Measurements from ENCODE around the gene RMND1.

Gene RMND1, protein sequence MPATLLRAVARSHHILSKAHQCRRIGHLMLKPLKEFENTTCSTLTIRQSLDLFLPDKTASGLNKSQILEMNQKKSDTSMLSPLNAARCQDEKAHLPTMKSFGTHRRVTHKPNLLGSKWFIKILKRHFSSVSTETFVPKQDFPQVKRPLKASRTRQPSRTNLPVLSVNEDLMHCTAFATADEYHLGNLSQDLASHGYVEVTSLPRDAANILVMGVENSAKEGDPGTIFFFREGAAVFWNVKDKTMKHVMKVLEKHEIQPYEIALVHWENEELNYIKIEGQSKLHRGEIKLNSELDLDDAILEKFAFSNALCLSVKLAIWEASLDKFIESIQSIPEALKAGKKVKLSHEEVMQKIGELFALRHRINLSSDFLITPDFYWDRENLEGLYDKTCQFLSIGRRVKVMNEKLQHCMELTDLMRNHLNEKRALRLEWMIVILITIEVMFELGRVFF

DNA sequence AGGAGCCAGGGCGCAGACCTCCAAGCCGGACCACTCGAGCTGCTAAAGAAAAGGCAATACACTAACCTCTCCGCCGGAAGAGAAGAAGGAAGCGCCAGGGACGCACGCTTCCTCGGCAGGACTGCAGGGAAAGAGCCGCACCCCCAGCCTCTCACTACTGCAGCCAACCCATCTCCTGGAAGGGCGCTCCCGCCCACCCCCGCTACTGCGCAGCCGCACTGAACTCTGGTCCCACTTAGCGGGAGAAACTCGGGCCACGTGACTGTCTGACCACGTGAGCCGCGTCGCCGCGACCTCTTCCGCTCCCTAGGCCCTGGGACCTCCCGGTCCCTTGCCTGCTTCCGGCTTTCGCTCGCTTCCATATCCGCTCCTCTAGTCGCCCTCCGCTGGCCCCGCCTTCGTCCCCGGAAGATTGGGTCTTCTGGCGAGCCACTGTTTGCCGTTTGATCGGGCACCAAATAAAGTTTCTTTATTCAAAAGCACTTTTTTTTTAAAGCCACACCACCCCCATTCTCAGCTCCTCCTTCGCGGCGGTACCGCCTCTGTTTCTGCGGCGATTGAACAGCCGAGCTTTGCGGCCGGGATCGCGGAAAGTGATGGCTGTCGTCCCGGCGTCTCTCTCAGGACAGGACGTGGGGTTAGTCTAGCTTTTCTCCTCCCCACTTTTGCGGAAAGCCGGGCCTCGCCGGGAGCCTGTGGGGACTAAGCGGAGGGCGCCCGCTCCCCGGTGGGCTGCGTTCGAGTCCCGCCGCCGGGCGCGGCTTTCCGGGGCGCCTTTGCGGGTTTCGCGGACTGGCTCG, at the start of gene RMND1:
RMND1 (minus strand) TSS at position 177 of the 800 bp plus-strand sequence. CDS start 6,315 bp downstream, outside the sequence.
- H3K4me3 ChIP-seq (ENCODE audit: low read depth, low read length): peak within 1 kb of the TSS; percentile 96
- no peaks in the 10 kb centered on the region for H3K9me3 ChIP-seq (ENCODE audit: control insufficient read depth, low read length)
- peak within 1 kb of the TSS; percentile 20 for H3K9ac ChIP-seq
- H3K27ac ChIP-seq: peak within 1 kb of the TSS; percentile 69
- TF ChIP-seq, protein P1, sequence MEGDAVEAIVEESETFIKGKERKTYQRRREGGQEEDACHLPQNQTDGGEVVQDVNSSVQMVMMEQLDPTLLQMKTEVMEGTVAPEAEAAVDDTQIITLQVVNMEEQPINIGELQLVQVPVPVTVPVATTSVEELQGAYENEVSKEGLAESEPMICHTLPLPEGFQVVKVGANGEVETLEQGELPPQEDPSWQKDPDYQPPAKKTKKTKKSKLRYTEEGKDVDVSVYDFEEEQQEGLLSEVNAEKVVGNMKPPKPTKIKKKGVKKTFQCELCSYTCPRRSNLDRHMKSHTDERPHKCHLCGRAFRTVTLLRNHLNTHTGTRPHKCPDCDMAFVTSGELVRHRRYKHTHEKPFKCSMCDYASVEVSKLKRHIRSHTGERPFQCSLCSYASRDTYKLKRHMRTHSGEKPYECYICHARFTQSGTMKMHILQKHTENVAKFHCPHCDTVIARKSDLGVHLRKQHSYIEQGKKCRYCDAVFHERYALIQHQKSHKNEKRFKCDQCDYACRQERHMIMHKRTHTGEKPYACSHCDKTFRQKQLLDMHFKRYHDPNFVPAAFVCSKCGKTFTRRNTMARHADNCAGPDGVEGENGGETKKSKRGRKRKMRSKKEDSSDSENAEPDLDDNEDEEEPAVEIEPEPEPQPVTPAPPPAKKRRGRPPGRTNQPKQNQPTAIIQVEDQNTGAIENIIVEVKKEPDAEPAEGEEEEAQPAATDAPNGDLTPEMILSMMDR (IDR thresholded peaks at IDR 0.05): no peak
- H3K36me3 ChIP-seq (ENCODE audit: control insufficient read depth, insufficient read depth, low read length): no peaks in the 10 kb centered on the region
- H3K27me3 ChIP-seq (ENCODE audit: control insufficient read depth, insufficient read depth, low read length): no peaks in the 10 kb centered on the region
- H2AFZ ChIP-seq: peak within 1 kb of the TSS; percentile 91
- peaks cover 11% of the 10 kb centered on the region for H3K79me2 ChIP-seq
- peak within 1 kb of the TSS; percentile 88 for H3K4me2 ChIP-seq (ENCODE audit: low read length)
- H3K4me1 ChIP-seq: no peaks in the 10 kb centered on the region

DNA sequence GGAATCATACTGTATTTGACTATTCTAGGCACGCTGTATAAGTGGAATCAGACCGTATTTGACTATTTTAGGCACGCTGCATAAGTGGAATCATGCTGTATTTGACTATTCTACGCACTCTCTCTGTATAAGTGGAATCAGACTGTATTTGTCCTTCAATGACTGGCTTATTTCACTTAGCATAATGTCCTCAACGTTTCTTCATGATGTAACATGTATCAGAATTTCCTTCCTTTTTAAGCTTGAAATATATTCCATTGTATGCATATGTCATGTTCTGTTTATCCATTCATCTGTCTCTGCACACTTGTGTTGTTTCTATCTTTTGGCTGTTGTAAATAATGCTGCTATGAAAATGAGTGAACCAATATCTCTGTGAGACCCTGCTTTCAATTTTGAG, 47.6 kb upstream of the RMND1 start:
- Histone ChIP-seq H3K9me3 (ENCODE audit: control insufficient read depth, low read length) (no peaks in the 10 kb centered on the region), H3K79me2 (no peaks in the 10 kb centered on the region), H3K4me1 (no peaks in the 10 kb centered on the region), H3K4me2 (ENCODE audit: low read length) (no peak overlapping the region), H3K4me3 (ENCODE audit: low read depth, low read length) (no peak overlapping the region), H3K9ac (no peak overlapping the region), H3K27me3 (ENCODE audit: control insufficient read depth, insufficient read depth, low read length) (no peaks in the 10 kb centered on the region), H3K27ac (no peak overlapping the region), H3K36me3 (ENCODE audit: control insufficient read depth, insufficient read depth, low read length) (no peaks in the 10 kb centered on the region), H2AFZ (no peak overlapping the region)
- TF ChIP-seq, protein P1 (IDR thresholded peaks at IDR 0.05): no peak

DNA sequence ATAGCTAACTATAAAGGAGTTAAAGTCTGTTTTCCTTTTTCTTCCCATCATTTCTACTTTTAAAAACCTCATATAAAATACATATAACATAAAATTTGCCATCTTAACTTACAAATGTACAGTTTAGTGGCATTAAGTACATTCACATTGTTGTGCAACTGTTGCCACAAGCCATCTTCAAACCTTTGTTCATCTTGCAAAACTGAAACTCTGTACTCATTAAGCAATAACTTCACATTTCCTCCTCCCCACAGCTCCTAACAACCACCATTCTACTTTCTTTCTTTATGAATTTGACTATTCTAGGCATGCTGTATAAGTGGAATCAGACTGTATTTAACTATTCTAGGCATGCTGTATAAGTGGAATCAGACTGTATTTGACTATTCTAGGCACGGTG, 46.4 kb upstream of the RMND1 start:
- Histone ChIP-seq H3K9me3 (ENCODE audit: control insufficient read depth, low read length) (no peaks in the 10 kb centered on the region), H3K27ac (no peak overlapping the region), H3K4me1 (no peaks in the 10 kb centered on the region), H2AFZ (no peak overlapping the region), H3K79me2 (no peaks in the 10 kb centered on the region), H3K27me3 (ENCODE audit: control insufficient read depth, insufficient read depth, low read length) (no peaks in the 10 kb centered on the region), H3K9ac (no peak overlapping the region), H3K4me2 (ENCODE audit: low read length) (no peak overlapping the region), H3K4me3 (ENCODE audit: low read depth, low read length) (no peak overlapping the region), H3K36me3 (ENCODE audit: control insufficient read depth, insufficient read depth, low read length) (no peaks in the 10 kb centered on the region)
- TF ChIP-seq, protein P1 (IDR thresholded peaks at IDR 0.05): no peak

DNA sequence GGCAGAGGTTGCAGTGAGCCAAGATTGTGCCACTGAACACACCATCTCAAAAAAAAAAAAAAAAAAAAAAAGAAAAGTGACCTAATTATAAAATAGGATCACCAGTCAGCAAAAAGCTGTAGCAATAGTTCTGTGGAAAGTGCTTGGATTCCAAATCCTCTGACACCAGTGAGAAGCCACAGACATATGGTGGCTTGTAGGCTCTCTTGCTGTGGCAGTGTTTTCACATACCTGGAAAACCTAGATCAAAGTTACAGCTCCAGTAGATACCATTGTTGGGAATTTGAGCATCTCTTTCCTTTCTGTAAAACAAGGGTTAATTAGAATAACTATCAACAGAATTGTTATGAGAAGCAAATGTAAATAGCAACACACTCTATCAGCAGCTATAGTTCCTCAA, 46.0 kb upstream of the RMND1 start:
- Histone ChIP-seq H3K27me3 (ENCODE audit: control insufficient read depth, insufficient read depth, low read length) (no peaks in the 10 kb centered on the region), H3K4me1 (no peaks in the 10 kb centered on the region), H3K79me2 (no peaks in the 10 kb centered on the region), H3K4me2 (ENCODE audit: low read length) (no peak overlapping the region), H3K4me3 (ENCODE audit: low read depth, low read length) (no peak overlapping the region), H3K27ac (no peak overlapping the region), H3K36me3 (ENCODE audit: control insufficient read depth, insufficient read depth, low read length) (no peaks in the 10 kb centered on the region), H3K9me3 (ENCODE audit: control insufficient read depth, low read length) (no peaks in the 10 kb centered on the region), H2AFZ (no peak overlapping the region), H3K9ac (no peak overlapping the region)
- TF ChIP-seq, protein P1 (IDR thresholded peaks at IDR 0.05): no peak

Measured in parathyroid adenoma (tissue), 2 donors.